Upper lobe of left lung (tissue), 4 donors: ENCODE results near the gene SMAD7.

ENCODE experiments used
- EP300 ChIP-seq, 4 donors: sonication (generic); formaldehyde crosslinking; IDR thresholded peaks; one replicate each; pipeline ENCODE4 v1.5.1; 2017; ENCODE audit warnings: antibody characterized with exemption in 4 of 4, control low read depth in 2 of 4
- POLR2A ChIP-seq, 4 donors: fragments of 450-650 bp; IDR thresholded peaks; one replicate each; pipeline ENCODE4 v1.5.1; 2016 to 2017; ENCODE audit warnings: antibody characterized with exemption in 4 of 4, mild to moderate bottlenecking in 2 of 4
- POLR2AphosphoS5 ChIP-seq, 2 donors: sonication (generic); formaldehyde crosslinking; IDR thresholded peaks; one replicate each; pipeline ENCODE4 v1.5.1; 2017; ENCODE audit warnings: antibody characterized with exemption in 2 of 2
- TF ChIP-seq, protein P1 (sequence below), 6 experiments: fragments of 450-650 bp in 4 of 6; fragments of 200-600 bp in 2 of 6; sonication (generic) in 2 of 6; IDR thresholded peaks; one replicate each; pipeline ENCODE4 v1.5.1; 2016 to 2019; ENCODE audit warnings: antibody characterized with exemption in 6 of 6

DNA sequence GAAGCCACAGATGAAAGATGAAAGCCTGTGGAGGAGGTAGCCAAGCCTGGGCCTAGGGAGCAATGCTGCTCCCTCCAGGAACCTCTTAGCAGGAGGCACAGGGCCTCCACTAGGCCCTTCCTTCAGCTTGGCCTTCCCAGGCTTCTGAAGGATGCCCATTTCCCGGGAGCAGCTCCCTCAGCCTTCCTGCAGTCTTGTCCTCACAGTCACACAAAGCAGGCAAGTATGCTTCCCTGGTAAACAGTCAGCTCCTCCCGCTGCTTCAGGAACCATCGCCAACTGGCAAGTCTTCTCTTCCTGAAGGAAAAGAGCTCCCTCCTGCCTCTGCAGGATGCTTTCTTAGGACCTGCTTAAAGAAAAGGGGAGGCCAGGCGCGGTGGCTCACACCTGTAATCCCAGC lies 53.2 kb downstream of the SMAD7 start:
- TF ChIP-seq, protein P1, sequence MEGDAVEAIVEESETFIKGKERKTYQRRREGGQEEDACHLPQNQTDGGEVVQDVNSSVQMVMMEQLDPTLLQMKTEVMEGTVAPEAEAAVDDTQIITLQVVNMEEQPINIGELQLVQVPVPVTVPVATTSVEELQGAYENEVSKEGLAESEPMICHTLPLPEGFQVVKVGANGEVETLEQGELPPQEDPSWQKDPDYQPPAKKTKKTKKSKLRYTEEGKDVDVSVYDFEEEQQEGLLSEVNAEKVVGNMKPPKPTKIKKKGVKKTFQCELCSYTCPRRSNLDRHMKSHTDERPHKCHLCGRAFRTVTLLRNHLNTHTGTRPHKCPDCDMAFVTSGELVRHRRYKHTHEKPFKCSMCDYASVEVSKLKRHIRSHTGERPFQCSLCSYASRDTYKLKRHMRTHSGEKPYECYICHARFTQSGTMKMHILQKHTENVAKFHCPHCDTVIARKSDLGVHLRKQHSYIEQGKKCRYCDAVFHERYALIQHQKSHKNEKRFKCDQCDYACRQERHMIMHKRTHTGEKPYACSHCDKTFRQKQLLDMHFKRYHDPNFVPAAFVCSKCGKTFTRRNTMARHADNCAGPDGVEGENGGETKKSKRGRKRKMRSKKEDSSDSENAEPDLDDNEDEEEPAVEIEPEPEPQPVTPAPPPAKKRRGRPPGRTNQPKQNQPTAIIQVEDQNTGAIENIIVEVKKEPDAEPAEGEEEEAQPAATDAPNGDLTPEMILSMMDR (IDR thresholded peaks at IDR 0.05): no peak
- TF ChIP-seq EP300 (IDR thresholded peaks at IDR 0.05): no peak
- no peak for TF ChIP-seq POLR2AphosphoS5 (IDR thresholded peaks at IDR 0.05)
- TF ChIP-seq POLR2A (IDR thresholded peaks at IDR 0.05): no peak
